SHP77 (cell line): Measurements from ENCODE around the gene KIF26B.
"Not testable (repeated sequence)": the region's sequence is repeated elsewhere in the genome, so short reads cannot be mapped to it uniquely, and the experiment has no call there.

Experiments
- DNase-seq, 2 experiments: peaks; one replicate each; lab custom pipeline; 2025; lab: John Stamatoyannopoulos, UW

The KIF26B gene

GRCh38 chr1:245388687-245389086, 233.9 kb downstream of the KIF26B start:
- no peak for DNase-seq

- DNase-seq: no peak
These were observed 235.1 kb downstream of the KIF26B start for GRCh38 chr1:245389873-245390272.

- no peak for DNase-seq
These were observed 236.2 kb downstream of the KIF26B start for GRCh38 chr1:245390975-245391374.

- DNase-seq: no peak
These were observed 238.9 kb downstream of the KIF26B start for GRCh38 chr1:245393694-245394093.

- DNase-seq: no peak
These were observed 240.9 kb downstream of the KIF26B start for GRCh38 chr1:245395680-245396079.

- no peak for DNase-seq
These were observed 241.8 kb downstream of the KIF26B start for GRCh38 chr1:245396615-245397014.

GRCh38 chr1:245397771-245398170, 243.0 kb downstream of the KIF26B start:
- no peak for DNase-seq

GRCh38 chr1:245398180-245398579, 243.4 kb downstream of the KIF26B start:
- no peak for DNase-seq

- DNase-seq: no peak
These were observed 247.2 kb downstream of the KIF26B start for GRCh38 chr1:245401881-245402587.

- not testable (repeated sequence) for DNase-seq
These were observed 248.2 kb downstream of the KIF26B start for GRCh38 chr1:245402998-245403397.

GRCh38 chr1:245404527-245404926, 249.7 kb downstream of the KIF26B start:
- no peak for DNase-seq

- no peak for DNase-seq
These were observed 250.2 kb downstream of the KIF26B start for GRCh38 chr1:245404952-245405351.

- no peak for DNase-seq
These were observed 251.6 kb downstream of the KIF26B start for GRCh38 chr1:245406426-245406825.

GRCh38 chr1:245407983-245408382, 253.2 kb downstream of the KIF26B start:
- DNase-seq: no peak

- no peak for DNase-seq
These were observed 254.8 kb downstream of the KIF26B start for GRCh38 chr1:245409341-245410195.

- no peak for DNase-seq
These were observed 256.7 kb downstream of the KIF26B start for GRCh38 chr1:245411245-245412036.

GRCh38 chr1:245412306-245412705, 257.5 kb downstream of the KIF26B start:
- DNase-seq: no peak

GRCh38 chr1:245416781-245417180, 262.0 kb downstream of the KIF26B start:
- DNase-seq: no peak

- no peak for DNase-seq
These were observed 263.3 kb downstream of the KIF26B start for GRCh38 chr1:245418077-245418476.

- DNase-seq: no peak
These were observed 264.7 kb downstream of the KIF26B start for GRCh38 chr1:245419461-245419978.

GRCh38 chr1:245419989-245420388, 265.2 kb downstream of the KIF26B start:
- DNase-seq: no peak

GRCh38 chr1:245420926-245421325, 266.1 kb downstream of the KIF26B start:
- no peak for DNase-seq
